ENCODE measurements around the gene DNAJB6. TPM values are rescaled to one million over a fixed set of nuclear protein-coding genes. Genes with fewer than 3 reads are reported as not detected.

The DNAJB6 gene
- total RNA-seq, 4 donors from 2014 or later: 152 to 230 (median 185) TPM

DNA sequence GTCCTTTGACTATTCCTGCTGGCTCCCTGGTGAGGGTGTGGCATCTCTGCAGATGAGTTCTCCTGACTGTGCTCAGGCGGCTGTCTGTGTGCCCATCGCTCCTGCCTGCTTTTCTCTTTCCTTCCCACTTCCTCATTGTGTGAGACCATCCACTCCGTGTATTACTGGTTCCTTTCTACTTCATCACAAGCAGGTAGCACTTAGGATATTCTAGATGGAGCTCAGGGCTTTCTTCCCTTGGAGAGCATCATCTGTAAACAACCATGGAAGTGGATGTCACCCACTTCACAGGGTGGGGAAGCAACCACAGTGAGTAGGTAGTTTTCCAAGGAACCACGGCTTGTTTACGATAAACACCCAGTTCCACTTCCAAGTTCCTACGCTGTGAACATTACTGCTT is 15.7 kb downstream of the DNAJB6 start:
- no peak for TF ChIP-seq EP300 (IDR thresholded peaks at IDR 0.05)
- TF ChIP-seq POLR2A (IDR thresholded peaks at IDR 0.05): no peak
- no peak for TF ChIP-seq POLR2AphosphoS5 (IDR thresholded peaks at IDR 0.05)
- TF ChIP-seq, protein P1, sequence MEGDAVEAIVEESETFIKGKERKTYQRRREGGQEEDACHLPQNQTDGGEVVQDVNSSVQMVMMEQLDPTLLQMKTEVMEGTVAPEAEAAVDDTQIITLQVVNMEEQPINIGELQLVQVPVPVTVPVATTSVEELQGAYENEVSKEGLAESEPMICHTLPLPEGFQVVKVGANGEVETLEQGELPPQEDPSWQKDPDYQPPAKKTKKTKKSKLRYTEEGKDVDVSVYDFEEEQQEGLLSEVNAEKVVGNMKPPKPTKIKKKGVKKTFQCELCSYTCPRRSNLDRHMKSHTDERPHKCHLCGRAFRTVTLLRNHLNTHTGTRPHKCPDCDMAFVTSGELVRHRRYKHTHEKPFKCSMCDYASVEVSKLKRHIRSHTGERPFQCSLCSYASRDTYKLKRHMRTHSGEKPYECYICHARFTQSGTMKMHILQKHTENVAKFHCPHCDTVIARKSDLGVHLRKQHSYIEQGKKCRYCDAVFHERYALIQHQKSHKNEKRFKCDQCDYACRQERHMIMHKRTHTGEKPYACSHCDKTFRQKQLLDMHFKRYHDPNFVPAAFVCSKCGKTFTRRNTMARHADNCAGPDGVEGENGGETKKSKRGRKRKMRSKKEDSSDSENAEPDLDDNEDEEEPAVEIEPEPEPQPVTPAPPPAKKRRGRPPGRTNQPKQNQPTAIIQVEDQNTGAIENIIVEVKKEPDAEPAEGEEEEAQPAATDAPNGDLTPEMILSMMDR (IDR thresholded peaks at IDR 0.05): no peak
- 29% methylated on average over 6 of the region's 6 CpGs for WGBS
- Histone ChIP-seq H3K27me3 (no peaks in the 10 kb centered on the region), H3K4me1 (peaks cover 85% of the 10 kb centered on the region), H3K27ac (peak overlapping the region; percentile 13), H3K36me3 (no peaks in the 10 kb centered on the region), H3K9me3 (no peaks in the 10 kb centered on the region), H3K4me3 (no peak overlapping the region)
- no peak for DNase-seq (ENCODE audit: low spot score in 2 of 2)

DNA sequence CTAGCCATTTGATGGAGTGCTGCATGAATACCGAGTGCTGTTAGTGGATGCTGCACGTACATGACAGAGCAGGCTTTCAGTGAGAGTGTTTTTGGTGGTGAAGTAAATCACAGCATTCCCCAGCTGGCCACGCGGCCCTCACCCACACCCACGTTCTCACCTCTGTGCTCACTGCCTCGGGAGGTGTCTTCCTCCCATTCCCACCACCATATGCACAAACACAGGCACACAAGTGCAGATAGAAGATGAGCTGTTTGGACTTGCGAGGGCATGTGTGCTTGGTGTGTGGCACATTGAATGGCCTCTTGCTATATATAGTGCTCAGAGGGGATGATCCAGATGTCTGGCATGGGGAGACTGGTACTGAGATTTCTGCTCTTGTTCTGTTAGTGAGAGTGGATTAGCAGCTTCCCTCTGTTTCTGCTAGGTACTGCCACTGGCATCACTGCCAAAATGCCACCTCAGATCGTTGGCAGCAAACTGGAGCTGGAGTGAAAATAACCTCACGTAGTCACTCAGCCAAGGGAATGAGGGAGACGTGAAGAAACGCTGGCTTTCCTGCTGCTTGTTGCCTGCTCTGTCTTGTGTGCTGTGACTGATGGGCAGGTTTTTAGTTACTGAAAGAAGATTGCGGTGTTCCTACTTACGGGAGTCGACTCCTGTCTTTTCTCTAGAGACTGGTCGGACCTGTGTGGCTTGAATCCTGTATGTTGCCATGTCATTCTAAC is 19.1 kb downstream of the DNAJB6 start:
- 31% methylated on average over 15 of the region's 15 CpGs for WGBS
- peak in 1 of 2 donors; percentile 55 for DNase-seq (ENCODE audit: low spot score in 2 of 2)
- peaks cover 80% of the 10 kb centered on the region for H3K4me1 ChIP-seq
- peak overlapping the region; percentile 72 for H3K27ac ChIP-seq
- H3K36me3 ChIP-seq: peaks cover 21% of the 10 kb centered on the region
- H3K4me3 ChIP-seq: peak overlapping the region; percentile 5
- TF ChIP-seq POLR2AphosphoS5 (IDR thresholded peaks at IDR 0.05) (no peak), EP300 (IDR thresholded peaks at IDR 0.05) (no peak), POLR2A (IDR thresholded peaks at IDR 0.05) (no peak)
- TF ChIP-seq, protein P1 (IDR thresholded peaks at IDR 0.05): no peak
- H3K9me3 ChIP-seq: no peaks in the 10 kb centered on the region
- H3K27me3 ChIP-seq: no peaks in the 10 kb centered on the region

DNA sequence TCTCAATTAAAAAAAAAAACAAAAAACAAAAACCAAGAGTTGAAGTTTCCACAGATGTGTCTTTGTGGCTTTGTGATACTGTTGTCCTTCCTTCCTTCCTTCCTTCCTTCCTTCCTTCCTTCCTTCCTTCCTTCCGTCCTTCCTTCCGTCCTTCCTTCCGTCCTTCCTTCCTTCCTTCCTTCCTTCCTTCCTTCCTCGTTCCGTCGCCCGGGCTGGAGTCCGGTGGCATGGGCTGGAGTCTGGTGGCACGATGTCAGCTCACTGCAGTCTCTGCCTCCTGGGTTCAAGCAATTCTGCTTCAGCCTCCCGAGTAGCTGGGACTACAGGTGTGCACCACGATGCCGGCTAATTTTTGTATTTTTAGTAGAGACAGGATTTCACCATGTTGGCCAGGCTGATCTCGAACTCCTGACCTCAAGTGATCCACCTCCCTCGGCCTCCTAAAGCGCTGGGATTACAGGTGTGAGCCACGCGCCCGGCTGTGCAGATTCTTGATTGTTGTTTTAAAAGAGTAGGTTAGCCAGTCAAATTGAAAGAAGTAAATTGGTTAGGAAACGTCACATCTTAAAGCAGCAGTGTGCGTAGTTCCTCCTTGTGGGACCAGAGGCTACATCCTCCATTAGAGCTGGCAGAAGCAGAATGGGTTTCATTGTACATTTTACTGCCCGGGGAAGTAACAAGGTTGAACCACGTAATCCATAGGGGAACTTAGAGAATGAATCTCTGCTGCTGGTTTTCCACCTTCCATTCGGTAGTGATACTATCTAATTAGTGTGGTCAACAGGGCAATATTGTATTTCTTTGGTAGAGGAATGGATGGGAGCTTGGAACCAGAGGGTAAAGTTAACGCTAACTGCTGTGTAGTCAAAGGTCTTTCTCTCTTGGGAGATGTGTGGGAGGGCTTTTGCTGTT is 20.6 kb downstream of the DNAJB6 start:
- Histone ChIP-seq H3K9me3 (no peaks in the 10 kb centered on the region), H3K36me3 (peaks cover 33% of the 10 kb centered on the region), H3K4me3 (no peak overlapping the region), H3K27ac (peak overlapping the region; percentile 72), H3K4me1 (peaks cover 71% of the 10 kb centered on the region), H3K27me3 (no peaks in the 10 kb centered on the region)
- peak in 1 of 2 donors; percentile 43 for DNase-seq (ENCODE audit: low spot score in 2 of 2)
- TF ChIP-seq EP300 (IDR thresholded peaks at IDR 0.05) (no peak), POLR2A (IDR thresholded peaks at IDR 0.05) (no peak), POLR2AphosphoS5 (IDR thresholded peaks at IDR 0.05) (no peak)
- TF ChIP-seq, protein P1 (IDR thresholded peaks at IDR 0.05): no peak
- 88% methylated on average over 13 of the region's 24 CpGs for WGBS

DNA sequence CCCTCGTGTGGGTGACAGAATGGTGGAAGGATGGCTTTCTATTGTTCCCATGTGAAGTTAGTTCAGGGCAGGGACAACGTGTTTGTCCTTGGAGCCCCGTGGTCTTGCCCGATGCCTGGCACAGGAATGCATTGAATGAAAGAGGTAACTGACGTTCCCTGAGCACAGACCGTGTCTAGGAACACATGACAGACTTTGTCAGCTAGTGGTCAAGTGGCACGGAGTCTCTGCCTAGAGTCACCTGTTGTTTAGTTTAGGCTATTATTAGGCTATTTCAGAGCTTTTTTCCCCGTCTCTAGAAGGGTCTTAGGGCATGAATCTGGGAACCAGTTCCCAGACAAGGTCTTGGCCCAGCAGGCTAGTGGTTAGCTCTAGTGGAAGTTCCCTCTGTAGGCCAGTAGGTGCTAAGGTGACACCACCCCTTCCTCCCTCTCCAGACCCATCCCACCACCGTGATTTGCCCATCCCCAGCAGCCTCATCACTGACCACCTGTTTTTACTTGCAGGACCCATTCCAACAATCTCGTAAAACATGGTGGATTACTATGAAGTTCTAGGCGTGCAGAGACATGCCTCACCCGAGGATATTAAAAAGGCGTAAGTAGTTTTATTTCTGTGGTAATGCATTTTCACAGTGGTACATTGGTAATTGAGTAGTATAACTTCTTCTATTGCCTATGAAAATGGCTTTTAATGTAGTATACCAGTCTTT is 21.4 kb downstream of the DNAJB6 start:
- H3K36me3 ChIP-seq: peaks cover 40% of the 10 kb centered on the region
- 60% methylated on average over 10 of the region's 13 CpGs for WGBS

DNA sequence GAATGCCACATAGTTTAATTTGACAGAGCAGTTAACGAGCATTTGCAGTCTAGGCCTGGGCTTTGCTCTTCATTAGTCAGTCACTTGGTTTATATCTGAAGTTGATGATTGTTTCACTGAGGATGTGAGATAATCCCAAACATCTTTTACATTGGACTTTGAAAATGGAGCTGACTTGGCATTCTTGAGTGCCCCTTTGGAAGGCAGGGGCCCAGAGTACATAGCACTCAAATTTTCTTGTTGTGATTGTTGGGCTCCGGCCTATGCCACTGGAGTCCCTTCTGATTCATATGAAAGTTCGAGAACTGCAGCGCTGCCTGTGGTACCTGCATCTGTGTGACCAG is 21.9 kb downstream of the DNAJB6 start:
- H3K4me1 ChIP-seq: peaks cover 58% of the 10 kb centered on the region
- TF ChIP-seq POLR2A (IDR thresholded peaks at IDR 0.05) (no peak), POLR2AphosphoS5 (IDR thresholded peaks at IDR 0.05) (no peak), EP300 (IDR thresholded peaks at IDR 0.05) (no peak)
- TF ChIP-seq, protein P1 (IDR thresholded peaks at IDR 0.05): no peak
- H3K9me3 ChIP-seq: no peaks in the 10 kb centered on the region
- peaks cover 46% of the 10 kb centered on the region for H3K36me3 ChIP-seq
- H3K27me3 ChIP-seq: no peaks in the 10 kb centered on the region
- 67% methylated on average over 4 of the region's 4 CpGs for WGBS
- H3K27ac ChIP-seq: no peak overlapping the region
- DNase-seq (ENCODE audit: low spot score in 2 of 2): peak in 1 of 2 donors; percentile 36
- H3K4me3 ChIP-seq: no peak overlapping the region

More for the DNA sequence above, 21.4 kb downstream of the DNAJB6 start:
- DNase-seq (ENCODE audit: low spot score in 2 of 2): peak in 1 of 2 donors; percentile 36
- H3K4me1 ChIP-seq: peaks cover 63% of the 10 kb centered on the region
- no peak overlapping the region for H3K4me3 ChIP-seq
- H3K27ac ChIP-seq: no peak overlapping the region
- TF ChIP-seq POLR2A (IDR thresholded peaks at IDR 0.05): no peak
- no peaks in the 10 kb centered on the region for H3K9me3 ChIP-seq
- no peaks in the 10 kb centered on the region for H3K27me3 ChIP-seq

Measured in suprapubic skin (tissue), 4 donors.